Right ventricle myocardium inferior (tissue), 1 donor: ENCODE data around the gene FAM25C. TPM values are rescaled to one million over a fixed set of nuclear protein-coding genes. Genes with fewer than 3 reads are reported as not detected.
"Not testable (repeated sequence)": the region's sequence is repeated elsewhere in the genome, so short reads cannot be mapped to it uniquely, and the experiment has no call there.

Experiments
- ATAC-seq: fragments of 200-7000 bp; cut with Tn5 transposase; one replicate; pipeline ENCODE4 v1.9.1; 2020; ENCODE audit warnings: mild to moderate bottlenecking, moderate library complexity
- DNase-seq: peaks from one replicate; pipeline ENCODE4 v3.0.0; 2021; ENCODE audit errors: missing footprints
- intact Hi-C: fragments of 100-400 bp; cut with DNase I; formaldehyde crosslinking; loops from one replicate; pipeline ENCODE4 v1.11.0; 2022
- total RNA-seq: library from RNA; stranded (reverse); fragmentation: NEBNext Ultra II Directional; extraction: Animal tissue kit (Norgen Biotek cat#: 25700); gene quantifications from one replicate; pipeline ENCODE4 v1.2.1, GENCODE V29; 2021
- donor health status: DM: no; HTN: yes; CAD: no; lungs with severe emphysema.

FAM25C gene
- total RNA-seq, 1 donor from 2014 or later = not detected

GRCh38 chr10:47964280-47965063 lies 35.1 kb downstream of the FAM25C start:
- peak; percentile 45 for ATAC-seq
- DNase-seq, intact Hi-C loops: not testable (repeated sequence)

GRCh38 chr10:47962785-47963184 lies 36.8 kb downstream of the FAM25C start:
- DNase-seq, ATAC-seq, intact Hi-C loops: not testable (repeated sequence)

- DNase-seq, intact Hi-C loops, ATAC-seq: not testable (repeated sequence)
Measured at GRCh38 chr10:47960699-47961098, 38.9 kb downstream of the FAM25C start.

- ATAC-seq, DNase-seq, intact Hi-C loops: not testable (repeated sequence)
Measured at GRCh38 chr10:47959677-47960076, 39.9 kb downstream of the FAM25C start.

- DNase-seq = peak; percentile 59
- peak; percentile 81 for ATAC-seq
Measured at GRCh38 chr10:47957158-47957557, 42.4 kb downstream of the FAM25C start.

GRCh38 chr10:47947424-47947823 lies 52.2 kb downstream of the FAM25C start:
- ATAC-seq, DNase-seq, intact Hi-C loops: not testable (repeated sequence)

More at GRCh38 chr10:47957158-47957557, 42.4 kb downstream of the FAM25C start:
- intact Hi-C loops = not testable (repeated sequence)

Other genes with a start within 250 kb of the FAM25C start
- 0.62 TPM for gene SYT15B, start 236.2 kb downstream of the FAM25C start, total RNA-seq
- gene NPY4R2, start 81.1 kb downstream of the FAM25C start, total RNA-seq = not detected